GM13977 (cell line): ENCODE data around the gene GATA3.

Experiments
- DNase-seq: peaks from one replicate; pipeline ENCODE4 v3.0.0; 2012; ENCODE audit warnings: low spot score
- CTCF ChIP-seq: IDR thresholded peaks from 2 replicates; pipeline ENCODE4 v1.5.1; 2012; ENCODE audit warnings: mild to moderate bottlenecking, control low read depth; ENCODE audit not compliant: insufficient read depth; ENCODE audit errors: extremely low read depth, missing control alignments
- in situ Hi-C: fragments of 300-500 bp; cut with MboI; formaldehyde crosslinking; loops from one replicate; pipeline ENCODE4 v1.12.0; 2022; ENCODE audit warnings: low sequenced_read_pairs, low pct_unique_long_range_greater_than_20kb, mixed read lengths, inconsistent platforms; ENCODE audit not compliant: unreplicated experiment

GATA3 gene

DNA sequence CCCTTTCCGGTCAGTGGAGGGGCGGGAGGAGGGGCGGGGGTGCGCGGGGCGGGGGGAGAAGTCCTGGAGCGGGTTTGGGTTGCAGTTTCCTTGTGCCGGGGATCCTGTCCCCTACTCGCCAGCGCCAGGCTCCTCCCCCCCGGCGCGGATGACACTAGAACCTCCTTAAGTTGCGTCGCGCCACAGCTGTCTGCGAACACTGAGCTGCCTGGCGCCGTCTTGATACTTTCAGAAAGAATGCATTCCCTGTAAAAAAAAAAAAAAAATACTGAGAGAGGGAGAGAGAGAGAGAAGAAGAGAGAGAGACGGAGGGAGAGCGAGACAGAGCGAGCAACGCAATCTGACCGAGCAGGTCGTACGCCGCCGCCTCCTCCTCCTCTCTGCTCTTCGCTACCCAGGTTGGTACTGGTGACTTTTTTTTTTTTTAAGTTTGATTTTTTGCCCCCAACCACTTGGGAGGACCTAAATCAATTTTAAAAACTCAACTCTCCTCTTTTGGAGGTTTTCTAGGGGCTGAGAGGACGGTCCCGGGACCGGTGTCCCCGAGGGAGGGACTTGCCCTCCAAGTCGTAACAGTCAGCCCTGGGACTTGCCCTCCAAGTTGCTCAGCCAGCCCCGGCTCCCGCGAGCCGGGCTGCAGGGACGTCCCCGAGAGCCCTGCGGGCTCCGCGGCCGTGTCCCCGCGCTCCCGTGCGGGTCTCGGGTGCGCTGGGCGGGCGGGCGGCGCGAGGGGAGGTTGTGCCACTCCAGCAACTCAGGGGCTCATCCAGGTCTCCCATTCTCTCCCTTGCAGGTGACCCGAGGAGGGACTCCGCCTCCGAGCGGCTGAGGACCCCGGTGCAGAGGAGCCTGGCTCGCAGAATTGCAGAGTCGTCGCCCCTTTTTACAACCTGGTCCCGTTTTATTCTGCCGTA is at the start of gene GATA3:
TSS of gene GATA3 (plus strand) at position 195 of the 914 bp plus-strand sequence. CDS start 968 bp downstream, outside the sequence.
- in situ Hi-C loops, result no loop called here
- peak; percentile 90 for DNase-seq
- no peak for TF ChIP-seq CTCF

GRCh38 chr10:8006274-8006999 is 48.1 kb upstream of the GATA3 start:
- in situ Hi-C loops, result no loop called here
- no peak for DNase-seq
- no peak for TF ChIP-seq CTCF

- no peak for TF ChIP-seq CTCF
- in situ Hi-C loops, result no loop called here
- DNase-seq, result no peak
Measured at GRCh38 chr10:8009031-8009430, 45.5 kb upstream of the GATA3 start.

DNA sequence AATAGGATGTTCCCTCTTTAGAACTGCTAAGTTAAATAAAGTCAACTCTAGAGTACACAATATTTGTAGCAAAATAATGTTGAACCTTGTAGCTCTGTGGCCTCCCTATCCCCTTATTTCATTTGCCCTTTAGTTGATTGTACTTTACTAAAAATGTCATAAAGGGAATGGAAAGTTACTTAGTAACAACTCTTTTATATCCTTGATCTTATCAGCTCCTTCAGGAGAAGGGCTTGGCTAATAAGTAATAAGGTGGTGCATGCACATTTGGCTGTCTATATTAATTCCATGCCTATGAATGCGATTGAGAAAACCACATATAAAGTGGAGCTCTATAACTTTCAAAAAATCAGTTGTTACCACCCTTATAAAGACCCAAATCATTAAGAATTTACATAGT is 41.5 kb upstream of the GATA3 start:
- in situ Hi-C loops, result no loop called here
- TF ChIP-seq CTCF, result no peak
- no peak for DNase-seq

DNA sequence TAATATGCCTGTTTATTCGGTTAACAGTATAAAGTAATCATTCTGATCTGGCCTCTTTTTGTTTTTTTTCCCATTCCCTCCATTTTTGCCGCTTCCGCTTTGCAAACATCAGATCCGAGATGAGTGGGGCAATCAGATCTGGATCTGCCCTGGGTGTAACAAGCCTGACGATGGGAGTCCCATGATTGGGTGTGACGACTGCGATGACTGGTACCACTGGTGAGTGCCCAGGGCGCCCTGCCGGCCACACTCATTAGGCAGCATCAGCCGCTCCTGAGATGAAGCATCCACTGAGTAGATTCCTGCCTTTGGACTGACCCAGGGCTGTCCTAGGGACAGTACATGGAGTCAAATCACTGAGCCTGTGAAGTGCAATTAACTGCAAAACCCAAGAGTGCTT is 40.9 kb upstream of the GATA3 start:
- no peak for DNase-seq
- in situ Hi-C loops, result no loop called here
- TF ChIP-seq CTCF, result no peak

DNA sequence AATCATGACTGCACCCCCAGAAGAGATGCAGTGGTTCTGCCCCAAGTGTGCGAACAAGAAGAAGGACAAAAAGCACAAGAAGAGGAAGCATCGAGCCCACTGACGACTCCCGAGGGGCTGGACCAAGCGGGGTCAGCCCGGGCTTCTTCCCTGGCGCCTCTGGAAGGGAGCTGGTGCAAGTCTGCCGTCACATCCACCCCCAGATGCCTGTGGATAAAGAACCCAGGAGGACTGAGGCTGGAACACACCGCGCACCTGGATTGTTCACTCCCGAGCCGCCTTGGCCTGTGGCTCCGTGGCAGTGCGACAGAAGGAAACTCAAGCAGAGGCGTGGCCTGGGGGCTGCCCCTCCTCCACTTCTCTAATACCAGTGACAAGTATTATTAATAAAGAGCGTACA is 39.8 kb upstream of the GATA3 start:
- no peak for DNase-seq
- in situ Hi-C loops, result no loop called here
- TF ChIP-seq CTCF, result no peak
